Smooth muscle cell (in vitro differentiated cells): ENCODE data around the gene OLFML2A. TPM values are rescaled to one million over a fixed set of nuclear protein-coding genes. Genes with fewer than 3 reads are reported as not detected.
"Not testable (repeated sequence)": the region's sequence is repeated elsewhere in the genome, so short reads cannot be mapped to it uniquely, and the experiment has no call there.

Experiments
- DNase-seq: peaks from one replicate; lab custom pipeline; 2025; ENCODE audit not compliant: unreplicated experiment; lab: John Stamatoyannopoulos, UW
- H2AFZ ChIP-seq: fragments of 200-600 bp; sonication (generic); 2 replicates; pipeline ENCODE4 v1.6.0; 2016; ENCODE audit warnings: antibody characterized with exemption, low read depth, mild to moderate bottlenecking
- H3F3A ChIP-seq: fragments of 200-600 bp; sonication (generic); 2 replicates; pipeline ENCODE4 v1.6.0; 2017; ENCODE audit warnings: antibody characterized with exemption, low read depth
- H3K27ac ChIP-seq: fragments of 200-600 bp; sonication (generic); 2 replicates; pipeline ENCODE4 v1.5.1; 2016; ENCODE audit warnings: low read depth, mild to moderate bottlenecking
- H3K27me3 ChIP-seq: fragments of 200-600 bp; sonication (generic); 2 replicates; pipeline ENCODE4 v1.6.1; 2016; ENCODE audit warnings: low read depth, mild to moderate bottlenecking
- H3K36me3 ChIP-seq: fragments of 200-600 bp; sonication (generic); 2 replicates; pipeline ENCODE4 v1.5.1; 2016; ENCODE audit warnings: low read depth
- H3K4me1 ChIP-seq: fragments of 200-600 bp; sonication (generic); 2 replicates; pipeline ENCODE4 v1.5.1; 2016; ENCODE audit warnings: low read depth
- H3K4me2 ChIP-seq: fragments of 200-600 bp; sonication (generic); 2 replicates; pipeline ENCODE4 v1.6.0; 2016; ENCODE audit warnings: mild to moderate bottlenecking
- H3K4me3 ChIP-seq: fragments of 200-600 bp; sonication (generic); 2 replicates; pipeline ENCODE4 v1.5.1; 2016; ENCODE audit warnings: mild to moderate bottlenecking
- H3K79me2 ChIP-seq: fragments of 200-600 bp; sonication (generic); 2 replicates; pipeline ENCODE4 v1.6.0; 2016; ENCODE audit warnings: low read depth, mild to moderate bottlenecking
- H3K9ac ChIP-seq: fragments of 200-600 bp; sonication (generic); 2 replicates; pipeline ENCODE4 v1.6.0; 2016; ENCODE audit warnings: low read depth
- H3K9me3 ChIP-seq: fragments of 200-600 bp; sonication (generic); replicated peaks from 2 replicates; pipeline ENCODE4 v1.5.1; 2016; ENCODE audit warnings: low read depth
- H4K20me1 ChIP-seq: fragments of 200-600 bp; sonication (generic); 2 replicates; pipeline ENCODE4 v1.6.0; 2016; ENCODE audit warnings: low read depth
- CTCF ChIP-seq: fragments of 200-600 bp; sonication (generic); IDR thresholded peaks from 2 replicates; pipeline ENCODE4 v1.5.1; 2017; ENCODE audit warnings: borderline replicate concordance, mild to moderate bottlenecking, antibody characterized with exemption; ENCODE audit not compliant: insufficient read depth, poor library complexity, severe bottlenecking
- WGBS: methylation state at CpG from one replicate; pipeline ENCODE4 v1.1.7; 2016; ENCODE audit warnings: low lambda C conversion rate; 5-methylcytosine and 5-hydroxymethylcytosine counted together
- polyA plus RNA-seq: library from polyadenylated mRNA; unstranded; fragments of >200 nt; fragmentation: Nextera tagmentation; extraction: Ambion mirVana; gene quantifications from 2 replicates; pipeline ENCODE4 v1.2.1, GENCODE V29; 2016
- total RNA-seq: library from RNA; depleted of rRNA; stranded (reverse); fragments of >200 nt; gene quantifications from 2 replicates; pipeline ENCODE4 v1.2.3, GENCODE V29; 2014

Gene OLFML2A
- total RNA-seq, result 6.6 and 17.0 TPM in 2 replicates
- polyA plus RNA-seq, result 3.5 and 11.2 TPM in 2 replicates

- H2AFZ ChIP-seq, result peak within 1 kb of the TSS; percentile 95
- H3K4me2 ChIP-seq, result peak within 1 kb of the TSS; percentile 92
- no peaks in the 10 kb centered on the region for H3F3A ChIP-seq
- no peak within 1 kb of the TSS for H3K27ac ChIP-seq
- no peak for DNase-seq
- peak within 1 kb of the TSS; percentile 68 for H3K4me3 ChIP-seq
- no peaks in the 10 kb centered on the region for H3K27me3 ChIP-seq
- 4% methylated on average over 43 of the region's 87 CpGs for WGBS
- H4K20me1 ChIP-seq, result no peaks in the 10 kb centered on the region
- peaks cover 14% of the 10 kb centered on the region for H3K4me1 ChIP-seq
- no peaks in the 10 kb centered on the region for H3K79me2 ChIP-seq
- H3K9me3 ChIP-seq, result no peaks in the 10 kb centered on the region
- H3K36me3 ChIP-seq, result no peaks in the 10 kb centered on the region
- peak; percentile 49 for TF ChIP-seq CTCF
- H3K9ac ChIP-seq, result no peak within 1 kb of the TSS
These were observed at the start of gene OLFML2A for GRCh38 chr9:124776954-124777648. Gene OLFML2A (plus strand): TSS chr9:124777133. CDS start chr9:124777271, 138 bp downstream.

GRCh38 chr9:124730772-124731171 is 46.2 kb upstream of the OLFML2A start:
- Histone ChIP-seq H3K4me1 (no peaks in the 10 kb centered on the region), H3K27ac (no peak overlapping the region), H3K79me2 (no peaks in the 10 kb centered on the region), H4K20me1 (no peaks in the 10 kb centered on the region), H3K4me2 (no peak overlapping the region), H3K9me3 (no peaks in the 10 kb centered on the region), H2AFZ (no peak overlapping the region), H3K9ac (no peak overlapping the region), H3K36me3 (no peaks in the 10 kb centered on the region), H3K4me3 (no peak overlapping the region), H3K27me3 (no peaks in the 10 kb centered on the region), H3F3A (no peaks in the 10 kb centered on the region)
- no peak for TF ChIP-seq CTCF
- DNase-seq, result no peak
- 100% methylated on average over 2 of the region's 2 CpGs for WGBS

DNA sequence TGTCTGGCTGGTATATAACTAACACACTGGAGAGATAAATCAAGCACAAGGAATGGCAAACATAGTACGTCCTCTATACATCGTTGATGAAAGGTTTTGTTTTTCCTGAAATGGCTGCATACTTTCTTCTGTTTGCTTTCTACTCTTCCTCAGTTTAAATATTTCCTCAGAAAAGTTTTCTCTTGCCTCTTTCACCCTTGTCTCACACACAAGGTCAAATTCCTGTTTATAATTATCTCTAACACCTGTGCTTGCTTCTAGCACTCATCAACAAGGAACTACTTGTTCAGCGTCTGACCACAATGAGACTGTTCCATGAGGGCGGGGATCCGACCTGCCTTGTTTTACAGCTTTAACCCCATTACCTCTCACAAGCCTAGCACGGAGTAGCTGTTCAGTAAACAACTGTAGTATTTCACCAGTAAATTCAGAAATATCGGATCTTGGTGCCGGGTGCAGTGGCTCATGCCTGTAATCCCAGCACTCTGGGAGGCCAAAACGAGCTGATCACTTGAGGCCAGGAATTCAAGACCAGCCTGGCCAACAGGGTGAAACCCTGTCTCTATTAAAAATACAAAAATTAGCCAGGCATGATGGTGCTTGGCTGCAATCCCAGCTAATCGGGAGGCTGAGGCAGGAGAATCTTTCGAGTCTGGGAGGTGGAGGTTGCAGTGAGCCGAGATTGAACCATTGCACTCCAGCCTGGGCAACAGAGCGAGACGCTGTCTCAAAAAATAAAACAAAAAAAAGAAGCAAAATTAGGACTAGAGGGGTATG is 42.8 kb upstream of the OLFML2A start:
- no peak overlapping the region for H3K9ac ChIP-seq
- WGBS, result 88% methylated on average over 14 of the region's 14 CpGs
- no peaks in the 10 kb centered on the region for H3K4me1 ChIP-seq
- H3K9me3 ChIP-seq, result no peaks in the 10 kb centered on the region
- peak overlapping the region; percentile 24 for H3K27ac ChIP-seq
- H4K20me1 ChIP-seq, result no peaks in the 10 kb centered on the region
- H3K27me3 ChIP-seq, result no peaks in the 10 kb centered on the region
- H3K79me2 ChIP-seq, result no peaks in the 10 kb centered on the region
- H2AFZ ChIP-seq, result no peak overlapping the region
- TF ChIP-seq CTCF, result no peak
- no peaks in the 10 kb centered on the region for H3F3A ChIP-seq
- no peak for DNase-seq
- no peak overlapping the region for H3K4me3 ChIP-seq
- no peak overlapping the region for H3K4me2 ChIP-seq
- H3K36me3 ChIP-seq, result no peaks in the 10 kb centered on the region

DNA sequence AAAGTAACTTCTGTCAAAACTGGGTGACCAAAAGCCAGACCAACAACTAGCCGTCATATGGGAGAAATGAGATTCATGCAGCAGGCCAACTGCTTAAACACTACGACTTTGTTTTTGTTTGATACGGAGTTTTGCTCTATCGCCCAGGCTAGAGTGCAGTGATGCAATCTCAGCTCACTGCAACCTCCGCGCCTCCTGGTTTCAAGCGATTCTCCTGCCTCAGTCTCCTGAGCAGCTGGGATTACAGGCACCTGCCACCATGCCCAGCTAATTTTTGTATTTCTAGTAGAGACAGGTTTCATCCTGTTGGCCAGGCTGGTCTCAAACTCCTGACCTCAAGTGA is 42.2 kb upstream of the OLFML2A start:
- peak overlapping the region; percentile 24 for H3K27ac ChIP-seq
- H3K27me3 ChIP-seq, H3K79me2 ChIP-seq, DNase-seq, H3K4me2 ChIP-seq, H3K9ac ChIP-seq, H4K20me1 ChIP-seq, H3F3A ChIP-seq, H2AFZ ChIP-seq, H3K9me3 ChIP-seq, H3K4me3 ChIP-seq, H3K36me3 ChIP-seq, H3K4me1 ChIP-seq: not testable (repeated sequence)
- 86% methylated on average over 7 of the region's 7 CpGs for WGBS
